Measurements from ENCODE around the gene DENND1A.

DNA sequence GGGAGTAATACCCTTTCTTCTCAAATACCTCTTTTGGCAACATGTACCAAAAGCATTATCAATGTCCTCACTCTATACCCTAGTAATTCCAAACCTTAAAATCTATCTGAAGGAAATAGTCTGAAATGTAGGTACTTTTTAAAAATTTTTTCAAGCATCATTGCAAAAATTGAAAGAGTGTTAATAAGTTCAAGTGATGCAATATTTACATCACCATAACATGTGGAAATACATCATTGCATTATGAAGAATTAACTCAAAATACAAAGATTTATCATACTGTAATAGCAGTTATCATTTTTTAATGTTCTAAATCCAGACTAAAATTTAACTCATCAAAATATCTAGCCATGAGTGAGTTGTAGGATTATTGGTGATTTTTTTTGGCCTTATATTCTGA lies 123.1 kb downstream of the DENND1A start:
- TF ChIP-seq CTCF (IDR thresholded peaks at IDR 0.05): no peak
- no peak for TF ChIP-seq POLR2A (IDR thresholded peaks at IDR 0.05)
